Tibial nerve (tissue), 4 donors: ENCODE results near the gene CSPG5. TPM values are rescaled to one million over a fixed set of nuclear protein-coding genes. Genes with fewer than 3 reads are reported as not detected.

Source experiments
- DNase-seq, 2 donors: peaks; one replicate each; pipeline ENCODE4 v3.0.0-alpha.2; 2019; ENCODE audit warnings: low spot score in 2 of 2
- H3K27ac ChIP-seq, 4 donors: fragments of 200-600 bp; sonication (generic) in 3 of 4; one replicate each; pipeline ENCODE4 v1.5.1; 2017 to 2019; ENCODE audit warnings: mild to moderate bottlenecking in 1 of 4
- H3K27me3 ChIP-seq, 2 donors: fragments of 200-600 bp; sonication (generic) in 1 of 2; one replicate each; pipeline versions ENCODE4 v1.5.1 to v1.6.0; 2017 to 2019
- H3K36me3 ChIP-seq, 3 donors: fragments of 200-600 bp; sonication (generic); one replicate each; pipeline ENCODE4 v1.5.1; 2018 to 2019
- H3K4me1 ChIP-seq, 4 donors: fragments of 200-600 bp; sonication (generic) in 3 of 4; one replicate each; pipeline ENCODE4 v1.5.1; 2017 to 2019
- H3K4me3 ChIP-seq, 4 donors: fragments of 200-600 bp; sonication (generic) in 3 of 4; one replicate each; pipeline ENCODE4 v1.5.1; 2017 to 2019; ENCODE audit warnings: mild to moderate bottlenecking in 1 of 4, moderate library complexity in 1 of 4
- H3K9me3 ChIP-seq, 4 donors: fragments of 200-600 bp; sonication (generic) in 3 of 4; one replicate each; pipeline ENCODE4 v1.5.1; 2017 to 2019
- EP300 ChIP-seq, 2 donors: sonication (generic); formaldehyde crosslinking; IDR thresholded peaks; one replicate each; pipeline ENCODE4 v1.6.1; 2017; ENCODE audit warnings: antibody characterized with exemption in 2 of 2, mild to moderate bottlenecking in 1 of 2
- POLR2A ChIP-seq, 2 donors: fragments of 450-650 bp; IDR thresholded peaks; one replicate each; pipeline ENCODE4 v1.6.1; 2017; ENCODE audit warnings: antibody characterized with exemption in 2 of 2, mild to moderate bottlenecking in 2 of 2, moderate library complexity in 2 of 2
- WGBS, 2 donors: methylation state at CpG; one replicate each; pipeline ENCODE4 v1.1.5; 2018; 5-methylcytosine and 5-hydroxymethylcytosine counted together
- small RNA-seq: library from RNA; depleted of rRNA; stranded (forward); fragments of <200 nt; gene quantifications from one replicate; pipeline ENCODE3, GENCODE V24; 2016
- total RNA-seq, 4 donors: library from RNA; depleted of rRNA; stranded (reverse); fragments of >200 nt; gene quantifications; one replicate each; pipeline ENCODE4 v1.1.0, GENCODE V29; 2016
- TF ChIP-seq, protein P1 (sequence below), 5 experiments: fragments of 200-600 bp in 3 of 5; fragments of 450-650 bp in 2 of 5; sonication (generic) in 3 of 5; IDR thresholded peaks; one replicate each; pipeline ENCODE4 v1.5.1; 2016 to 2019; ENCODE audit warnings: antibody characterized with exemption in 5 of 5, mild to moderate bottlenecking in 3 of 5, moderate library complexity in 2 of 5

CSPG5 gene
- total RNA-seq, 4 donors from 2014 or later, result under 0.01 to 4.8 (median 0.22) TPM; not detected in 1

DNA sequence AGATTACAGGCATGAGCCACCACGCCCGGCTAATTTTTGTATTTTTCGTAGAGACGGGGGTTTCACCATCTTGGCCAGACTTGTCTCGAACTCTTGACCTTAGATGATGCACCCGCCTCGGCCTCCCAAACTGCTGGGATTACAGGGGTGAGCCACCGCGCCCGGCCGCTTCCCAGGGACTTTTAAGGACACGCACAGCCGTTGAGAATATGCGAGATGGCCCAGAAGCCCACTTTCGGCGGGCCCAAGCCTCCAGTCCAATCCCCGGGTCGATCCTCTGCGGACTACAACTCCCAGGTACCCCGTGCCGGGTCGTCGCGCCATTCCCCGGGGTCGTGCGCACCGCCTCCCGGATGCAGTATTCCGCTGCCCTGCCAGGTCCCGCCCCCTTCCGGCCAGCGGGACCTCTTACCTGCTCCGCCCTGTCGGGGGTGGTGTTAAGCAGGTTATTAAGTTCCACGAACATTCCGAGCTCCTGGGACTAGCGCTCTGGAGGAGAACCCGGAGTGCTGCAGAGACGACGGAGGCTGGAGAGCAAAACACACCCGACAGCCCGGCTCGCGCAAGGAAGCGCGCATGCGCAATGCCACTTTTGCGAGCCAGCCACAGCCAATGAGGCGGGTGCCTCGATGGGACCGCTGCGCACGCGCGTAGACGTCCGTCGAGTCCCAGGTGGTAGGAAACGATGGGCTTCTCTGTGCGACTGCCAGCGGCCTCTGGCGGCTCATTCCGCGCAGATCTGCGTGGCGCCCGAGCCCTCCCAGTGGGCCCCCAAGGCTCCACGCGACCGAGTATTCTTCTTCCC, 65.3 kb downstream of the CSPG5 start, which contains the start of gene ELP6:
Gene ELP6, minus strand, starts transcription at position 588 of the 805 bp plus-strand sequence. Its CDS starts 122 bp downstream, at position 466.
- H3K9me3 ChIP-seq, result no peaks in the 10 kb centered on the region
- H3K4me3 ChIP-seq, result peak within 1 kb of the TSS; percentile 56 to 86 (median 66)
- peak within 1 kb of the TSS; percentile 87 to 99 (median 92) for H3K27ac ChIP-seq
- WGBS, 2 donors, result 0 to 1% methylated on average over 44 to 51 of the region's 71 CpGs
- H3K4me1 ChIP-seq, result peaks cover 0 to 13% (median 0%) of the 10 kb centered on the region in 4 donors
- H3K36me3 ChIP-seq, result peaks cover 0 to 25% (median 0%) of the 10 kb centered on the region in 3 donors
- TF ChIP-seq POLR2A (IDR thresholded peaks at IDR 0.05) (peak in 1 of 2 donors; percentile 62), EP300 (IDR thresholded peaks at IDR 0.05) (peak; percentile 86 to 95)
- TF ChIP-seq, protein P1, sequence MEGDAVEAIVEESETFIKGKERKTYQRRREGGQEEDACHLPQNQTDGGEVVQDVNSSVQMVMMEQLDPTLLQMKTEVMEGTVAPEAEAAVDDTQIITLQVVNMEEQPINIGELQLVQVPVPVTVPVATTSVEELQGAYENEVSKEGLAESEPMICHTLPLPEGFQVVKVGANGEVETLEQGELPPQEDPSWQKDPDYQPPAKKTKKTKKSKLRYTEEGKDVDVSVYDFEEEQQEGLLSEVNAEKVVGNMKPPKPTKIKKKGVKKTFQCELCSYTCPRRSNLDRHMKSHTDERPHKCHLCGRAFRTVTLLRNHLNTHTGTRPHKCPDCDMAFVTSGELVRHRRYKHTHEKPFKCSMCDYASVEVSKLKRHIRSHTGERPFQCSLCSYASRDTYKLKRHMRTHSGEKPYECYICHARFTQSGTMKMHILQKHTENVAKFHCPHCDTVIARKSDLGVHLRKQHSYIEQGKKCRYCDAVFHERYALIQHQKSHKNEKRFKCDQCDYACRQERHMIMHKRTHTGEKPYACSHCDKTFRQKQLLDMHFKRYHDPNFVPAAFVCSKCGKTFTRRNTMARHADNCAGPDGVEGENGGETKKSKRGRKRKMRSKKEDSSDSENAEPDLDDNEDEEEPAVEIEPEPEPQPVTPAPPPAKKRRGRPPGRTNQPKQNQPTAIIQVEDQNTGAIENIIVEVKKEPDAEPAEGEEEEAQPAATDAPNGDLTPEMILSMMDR (IDR thresholded peaks at IDR 0.05), result peak; percentile 10 to 73 (median 42)
- DNase-seq, result peak; percentile 91 to 92
- H3K27me3 ChIP-seq, result no peaks in the 10 kb centered on the region

DNA sequence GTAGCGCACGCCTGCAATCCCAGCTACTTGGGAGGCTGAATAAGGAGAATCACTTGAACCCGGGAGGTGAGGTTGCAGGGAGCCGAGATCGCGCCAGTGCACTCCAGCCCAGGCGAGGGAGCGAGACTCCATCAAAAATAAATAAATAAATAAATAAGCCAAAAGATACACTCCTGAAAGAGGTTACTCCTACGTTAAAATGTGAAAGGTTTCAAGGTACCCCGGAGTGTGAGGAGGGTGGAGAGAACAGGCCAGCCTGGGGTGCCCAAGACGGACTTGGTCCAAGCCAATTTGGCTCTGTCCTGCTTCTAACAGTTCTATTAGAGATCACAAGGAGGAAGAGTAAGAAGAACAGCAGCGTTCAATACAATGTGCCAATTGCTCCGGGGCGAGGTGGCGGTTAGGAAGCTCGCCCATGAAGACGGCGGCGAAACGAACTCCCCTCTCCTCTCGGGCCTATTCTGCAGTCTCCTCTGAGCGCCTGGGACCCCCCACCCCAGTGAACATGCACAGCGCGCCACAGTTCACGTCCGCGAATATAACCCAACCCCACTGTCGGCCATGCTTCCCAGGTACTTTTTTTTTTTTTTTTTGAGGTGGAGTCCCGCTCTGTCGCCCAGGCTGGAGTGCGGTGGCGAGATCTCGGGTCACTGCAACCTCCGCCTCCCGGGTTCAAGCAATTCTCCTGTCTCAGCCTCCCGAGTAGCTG, 66.1 kb downstream of the CSPG5 start:
- Histone ChIP-seq H3K27me3 (no peaks in the 10 kb centered on the region), H3K9me3 (no peaks in the 10 kb centered on the region), H3K4me3 (peak overlapping the region; percentile 56 to 86 (median 66)), H3K36me3 (peaks cover 0 to 32% (median 0%) of the 10 kb centered on the region in 3 donors), H3K4me1 (peaks cover 0 to 13% (median 0%) of the 10 kb centered on the region in 4 donors), H3K27ac (peak overlapping the region; percentile 87 to 99 (median 92))
- WGBS, 2 donors, result 20 to 21% methylated on average over 35 to 36 of the region's 36 CpGs
- TF ChIP-seq, protein P1 (IDR thresholded peaks at IDR 0.05), result no peak
- no peak for TF ChIP-seq POLR2A (IDR thresholded peaks at IDR 0.05)
- no peak for TF ChIP-seq EP300 (IDR thresholded peaks at IDR 0.05)
- DNase-seq, result peak in 1 of 2 donors; percentile 22

Small RNA genes lying within 50 kb of the gene (small RNA-seq; reads per million reads assigned to genes)
- gene RN7SL870P, result not detected

Other genes with a start within 250 kb of the CSPG5 start
- gene PTPN23, start 197.8 kb downstream of the CSPG5 start, total RNA-seq, result 100 to 1,000 TPM in 2 of 4 donors, 10 to 100 TPM in 2; 30.8 to 277 (median 90.7) TPM
- gene SCAP, start 102.9 kb downstream of the CSPG5 start, total RNA-seq, result 100 to 1,000 TPM in 1 of 4 donors, 10 to 100 TPM in 3; 73.4 to 128 (median 88.4) TPM
- 10 to 100 TPM; 19.9 to 25.5 (median 22.7) TPM for gene ELP6, start 65.2 kb downstream of the CSPG5 start, total RNA-seq
- gene SMARCC1, start 203.0 kb upstream of the CSPG5 start, total RNA-seq, result 10 to 100 TPM; 27.8 to 37.4 (median 36.1) TPM
- gene DHX30, start 224.3 kb upstream of the CSPG5 start, total RNA-seq, result 10 to 100 TPM; 71.9 to 86.4 (median 78.8) TPM